Effector memory CD4-positive, alpha-beta T cell (primary cell): ENCODE results near the gene DGCR2.

Experiments used
- DNase-seq, 3 donors: peaks; one replicate each; pipeline ENCODE4 v3.0.0-alpha.2; 2020
- H3K27ac ChIP-seq: 2 replicates; pipeline ENCODE4 v1.7.0; 2013; ENCODE audit warnings: mild to moderate bottlenecking, low read length, moderate library complexity; ENCODE audit not compliant: insufficient read depth, poor library complexity, severe bottlenecking
- H3K27me3 ChIP-seq: replicated peaks from 2 replicates; pipeline ENCODE4 v1.7.0; 2013; ENCODE audit warnings: mild to moderate bottlenecking, low read length; ENCODE audit not compliant: insufficient read depth, control insufficient read depth, poor library complexity, severe bottlenecking
- H3K36me3 ChIP-seq: 2 replicates; pipeline ENCODE4 v1.7.0; 2013; ENCODE audit warnings: mild to moderate bottlenecking, low read length, moderate library complexity; ENCODE audit not compliant: control insufficient read depth, insufficient read depth
- H3K4me1 ChIP-seq: 2 replicates; pipeline ENCODE4 v1.7.0; 2013; ENCODE audit warnings: low read length, mild to moderate bottlenecking; ENCODE audit not compliant: control insufficient read depth, insufficient read depth, poor library complexity, severe bottlenecking
- H3K4me3 ChIP-seq: 2 replicates; pipeline ENCODE4 v1.7.0; 2013; ENCODE audit warnings: low read length, low read depth, mild to moderate bottlenecking; ENCODE audit not compliant: insufficient read depth, poor library complexity, severe bottlenecking
- H3K9me3 ChIP-seq: 2 replicates; pipeline ENCODE4 v1.7.0; 2013; ENCODE audit warnings: mild to moderate bottlenecking, low read length, moderate library complexity; ENCODE audit not compliant: control insufficient read depth

Gene DGCR2

DNA sequence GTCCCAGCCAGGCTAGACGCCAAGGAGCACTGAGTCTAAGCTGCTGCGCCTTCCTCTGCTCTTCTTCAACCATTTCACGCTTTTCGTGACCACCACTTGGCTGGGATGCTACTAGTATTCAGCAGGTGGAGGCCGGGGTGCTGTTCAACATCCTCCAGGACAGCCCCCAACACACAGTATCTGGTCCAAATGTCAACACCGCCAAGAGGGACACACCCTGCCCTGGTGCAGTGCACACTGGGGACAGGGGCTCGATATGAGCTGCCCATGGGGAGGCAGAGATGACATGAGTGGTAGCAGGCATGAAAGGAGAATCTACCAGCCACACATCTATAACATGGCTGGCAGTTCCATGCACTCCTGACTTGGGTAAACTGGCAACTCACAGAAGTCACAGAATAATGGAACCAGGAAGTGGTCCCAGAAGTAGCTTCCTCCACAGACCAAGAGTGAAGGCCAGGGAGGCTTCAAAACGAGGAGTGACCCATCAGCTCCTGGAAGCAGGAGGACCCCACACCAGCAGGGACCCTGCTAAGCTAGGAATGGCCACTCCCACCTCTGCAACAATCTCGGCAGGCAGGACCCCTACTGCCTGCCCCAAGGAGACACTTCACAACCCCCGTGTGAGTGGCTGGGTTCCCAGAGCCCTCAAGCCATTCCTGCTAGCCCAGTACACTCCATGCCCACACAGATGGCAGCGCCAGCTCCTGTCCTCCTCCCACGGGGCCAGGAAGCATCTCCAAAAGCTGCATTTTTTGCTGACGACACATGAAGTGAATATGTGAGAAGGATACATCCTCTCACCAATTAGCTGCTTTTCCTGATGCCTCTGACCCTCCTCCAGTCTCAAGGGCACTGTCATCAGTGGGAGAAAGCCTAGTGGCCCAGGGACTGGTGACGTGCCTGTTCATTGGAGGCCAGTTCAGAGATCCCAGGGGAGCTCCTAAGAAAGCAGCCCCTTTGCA is 78.8 kb downstream of the DGCR2 start:
- no peaks in the 10 kb centered on the region for H3K4me1 ChIP-seq
- H3K36me3 ChIP-seq: peaks cover 97% of the 10 kb centered on the region
- no peak for DNase-seq
- H3K4me3 ChIP-seq: no peak overlapping the region
- no peaks in the 10 kb centered on the region for H3K9me3 ChIP-seq
- H3K27me3 ChIP-seq: no peaks in the 10 kb centered on the region
- H3K27ac ChIP-seq: no peak overlapping the region

DNA sequence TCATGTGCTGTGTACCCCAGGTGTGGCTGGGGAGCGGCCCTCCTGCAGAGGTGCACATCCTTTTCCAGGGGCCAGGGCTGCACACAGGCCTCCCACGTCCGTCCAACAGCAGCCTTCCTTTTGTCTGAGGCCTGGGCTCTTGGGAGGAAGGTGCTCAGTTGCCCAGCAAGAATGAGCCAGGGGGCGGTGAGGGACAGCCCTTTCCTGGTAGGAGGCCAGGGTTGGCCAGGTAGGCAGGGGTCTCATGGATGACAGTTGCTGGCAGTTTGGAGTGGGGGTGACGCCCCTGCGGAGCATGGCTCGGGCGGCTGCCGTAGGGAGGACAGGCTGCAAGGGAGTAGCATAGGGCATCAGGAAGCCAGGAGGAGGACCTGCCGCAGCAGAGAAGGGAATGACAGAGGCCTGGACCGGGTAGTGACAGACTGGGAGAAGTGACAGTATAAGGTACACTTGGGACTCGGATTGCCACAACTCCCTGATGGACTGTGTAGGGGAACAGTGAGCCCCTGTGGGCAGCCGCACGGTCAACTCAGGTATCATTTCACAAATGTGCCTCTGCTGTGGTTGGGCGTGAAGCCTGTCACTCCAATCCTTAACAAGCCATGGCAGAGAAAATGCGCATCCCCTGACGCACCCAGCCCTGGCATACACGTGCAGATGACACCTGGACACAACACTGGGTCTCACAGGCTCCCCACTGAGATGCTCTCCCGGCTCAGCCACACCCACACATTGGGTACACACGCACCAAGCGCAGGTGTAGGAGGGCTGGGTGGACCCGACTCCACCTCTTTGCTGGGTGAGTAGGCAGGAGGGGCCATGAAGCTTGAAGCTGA is 79.7 kb downstream of the DGCR2 start:
- Histone ChIP-seq H3K9me3 (no peaks in the 10 kb centered on the region), H3K36me3 (peaks cover 88% of the 10 kb centered on the region), H3K27me3 (no peaks in the 10 kb centered on the region), H3K4me1 (no peaks in the 10 kb centered on the region), H3K27ac (no peak overlapping the region), H3K4me3 (no peak overlapping the region)
- no peak for DNase-seq

DNA sequence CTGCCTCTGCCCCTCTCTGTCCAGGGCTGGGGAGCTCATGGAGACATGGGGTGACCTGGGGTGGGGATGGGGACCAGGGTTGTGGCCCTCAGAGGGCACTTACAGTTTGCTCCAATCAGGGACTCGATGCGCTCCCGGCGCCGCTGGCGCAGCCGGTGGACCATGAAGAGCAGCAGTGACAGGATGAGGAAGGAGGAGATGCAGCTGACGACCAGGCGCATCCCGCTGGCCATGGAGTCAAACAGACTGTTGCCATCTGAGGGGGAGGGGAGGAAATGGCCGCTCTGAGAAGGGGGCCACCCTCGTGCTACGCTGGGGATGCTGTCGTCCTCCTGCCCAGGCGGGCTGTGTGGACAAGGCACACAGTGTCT is 80.5 kb downstream of the DGCR2 start:
- Histone ChIP-seq H3K4me3 (no peak overlapping the region), H3K9me3 (no peaks in the 10 kb centered on the region), H3K27me3 (no peaks in the 10 kb centered on the region), H3K4me1 (no peaks in the 10 kb centered on the region), H3K36me3 (peaks cover 80% of the 10 kb centered on the region), H3K27ac (no peak overlapping the region)
- no peak for DNase-seq

DNA sequence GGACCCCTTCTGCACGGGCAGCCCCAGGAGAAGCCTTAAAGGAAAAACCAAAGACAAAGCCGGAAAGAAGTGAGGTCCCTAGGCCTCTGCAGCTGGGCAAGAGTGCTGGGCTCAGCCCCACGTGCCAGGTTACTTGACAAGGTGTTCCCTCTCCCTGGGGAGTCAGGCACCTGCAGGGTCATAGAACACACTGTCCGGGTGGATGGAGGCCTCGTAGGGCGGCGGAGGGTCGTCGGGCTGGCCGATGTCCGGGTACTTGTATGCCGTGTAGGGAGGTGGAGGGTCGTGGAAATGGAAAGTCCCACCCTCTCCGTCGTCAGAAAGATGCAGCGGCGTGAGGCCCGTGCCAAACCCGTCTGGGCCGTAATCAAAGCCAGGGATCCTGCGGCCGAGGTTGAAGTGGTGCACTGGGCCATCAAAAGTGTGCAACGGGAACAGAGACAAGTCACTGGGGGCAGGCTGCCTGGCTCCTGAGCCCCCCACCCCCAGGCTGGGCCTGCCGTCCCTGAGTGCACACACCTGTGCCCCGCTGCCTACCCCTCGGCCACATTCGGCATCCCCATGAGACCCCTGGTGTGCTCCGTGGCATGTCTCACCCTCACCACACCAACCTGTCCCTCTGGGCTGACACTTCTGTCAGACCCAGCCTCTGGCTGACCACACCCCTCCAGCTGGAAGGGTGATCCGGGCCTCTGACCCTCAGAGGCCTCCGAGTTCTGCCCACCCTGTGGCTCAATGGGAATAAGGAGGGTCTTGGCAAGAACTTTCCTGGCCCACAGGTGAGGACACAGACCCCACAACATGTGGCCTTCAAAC is 81.1 kb downstream of the DGCR2 start:
- no peaks in the 10 kb centered on the region for H3K27me3 ChIP-seq
- no peak overlapping the region for H3K27ac ChIP-seq
- no peaks in the 10 kb centered on the region for H3K9me3 ChIP-seq
- H3K4me1 ChIP-seq: no peaks in the 10 kb centered on the region
- peaks cover 74% of the 10 kb centered on the region for H3K36me3 ChIP-seq
- no peak for DNase-seq
- no peak overlapping the region for H3K4me3 ChIP-seq

DNA sequence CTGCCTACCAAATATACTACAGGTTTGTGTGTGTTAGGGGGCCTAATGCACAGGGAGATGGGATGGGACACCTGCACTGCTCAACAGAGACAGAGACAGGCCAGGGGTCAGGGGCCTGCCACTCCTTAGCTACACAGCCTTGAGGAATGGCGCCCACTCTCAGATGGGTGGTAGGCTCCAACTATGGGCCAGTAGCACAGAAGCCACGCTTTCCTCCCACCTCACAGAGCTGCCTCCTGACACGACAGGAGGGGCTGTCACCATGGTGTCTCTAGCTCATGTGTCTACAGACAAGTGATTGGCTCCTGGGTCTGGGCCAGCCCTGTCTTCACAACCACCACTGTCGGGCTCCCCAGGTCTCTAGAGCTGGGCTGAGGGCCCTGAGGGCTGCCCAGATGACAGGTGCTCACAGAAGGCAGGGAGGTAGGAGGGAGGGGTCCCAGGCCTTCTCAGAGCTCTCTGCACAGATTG is 81.8 kb downstream of the DGCR2 start:
- Histone ChIP-seq H3K9me3 (no peaks in the 10 kb centered on the region), H3K27me3 (no peaks in the 10 kb centered on the region), H3K36me3 (peaks cover 68% of the 10 kb centered on the region), H3K4me3 (no peak overlapping the region), H3K4me1 (no peaks in the 10 kb centered on the region), H3K27ac (no peak overlapping the region)
- DNase-seq: no peak

DNA sequence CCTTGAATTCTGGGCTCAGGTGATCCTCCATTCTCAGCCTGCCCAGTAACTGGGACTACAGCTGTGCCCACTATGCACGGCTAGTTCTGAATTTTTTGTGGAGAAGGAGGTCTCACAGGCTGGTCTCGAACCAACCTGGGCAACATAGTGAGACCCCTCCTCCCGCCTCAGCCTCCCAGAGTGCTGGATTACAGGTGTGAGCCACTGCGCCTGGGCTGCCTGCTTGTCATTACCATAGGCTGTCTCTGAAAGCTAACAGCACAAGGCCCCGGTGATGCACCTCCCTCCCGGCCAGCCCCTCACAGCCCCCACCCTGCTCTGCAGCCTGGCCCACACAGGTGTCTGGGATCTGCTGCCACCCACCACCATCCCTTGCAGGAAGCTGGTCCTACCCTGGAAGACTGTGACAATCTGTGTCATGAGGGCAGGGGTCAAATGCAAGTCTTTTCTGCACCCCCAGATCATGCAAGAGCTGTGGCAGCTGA is 82.4 kb downstream of the DGCR2 start:
- H3K4me3 ChIP-seq: no peak overlapping the region
- peaks cover 62% of the 10 kb centered on the region for H3K36me3 ChIP-seq
- H3K27ac ChIP-seq: no peak overlapping the region
- no peaks in the 10 kb centered on the region for H3K9me3 ChIP-seq
- no peaks in the 10 kb centered on the region for H3K27me3 ChIP-seq
- no peak for DNase-seq
- H3K4me1 ChIP-seq: no peaks in the 10 kb centered on the region

DNA sequence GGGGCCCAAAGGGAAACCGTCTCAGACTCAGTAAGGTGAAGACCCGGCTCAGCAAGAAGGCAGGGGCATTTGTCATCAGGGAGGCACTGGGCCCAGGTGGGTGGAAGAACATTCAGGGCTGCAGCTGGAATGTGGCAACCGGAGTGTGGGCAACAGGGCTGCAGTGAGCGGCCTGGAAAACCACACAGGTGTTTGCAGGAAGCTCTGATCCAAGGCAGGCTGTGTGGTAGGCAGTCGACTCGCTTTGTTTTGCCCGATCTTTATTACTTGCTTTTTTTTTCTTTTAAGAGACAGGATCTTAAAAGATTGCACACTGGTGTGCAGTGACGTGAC is 82.8 kb downstream of the DGCR2 start:
- H3K27me3 ChIP-seq: no peaks in the 10 kb centered on the region
- H3K4me3 ChIP-seq: no peak overlapping the region
- H3K9me3 ChIP-seq: no peaks in the 10 kb centered on the region
- no peaks in the 10 kb centered on the region for H3K4me1 ChIP-seq
- DNase-seq: no peak
- H3K36me3 ChIP-seq: peaks cover 58% of the 10 kb centered on the region
- no peak overlapping the region for H3K27ac ChIP-seq

DNA sequence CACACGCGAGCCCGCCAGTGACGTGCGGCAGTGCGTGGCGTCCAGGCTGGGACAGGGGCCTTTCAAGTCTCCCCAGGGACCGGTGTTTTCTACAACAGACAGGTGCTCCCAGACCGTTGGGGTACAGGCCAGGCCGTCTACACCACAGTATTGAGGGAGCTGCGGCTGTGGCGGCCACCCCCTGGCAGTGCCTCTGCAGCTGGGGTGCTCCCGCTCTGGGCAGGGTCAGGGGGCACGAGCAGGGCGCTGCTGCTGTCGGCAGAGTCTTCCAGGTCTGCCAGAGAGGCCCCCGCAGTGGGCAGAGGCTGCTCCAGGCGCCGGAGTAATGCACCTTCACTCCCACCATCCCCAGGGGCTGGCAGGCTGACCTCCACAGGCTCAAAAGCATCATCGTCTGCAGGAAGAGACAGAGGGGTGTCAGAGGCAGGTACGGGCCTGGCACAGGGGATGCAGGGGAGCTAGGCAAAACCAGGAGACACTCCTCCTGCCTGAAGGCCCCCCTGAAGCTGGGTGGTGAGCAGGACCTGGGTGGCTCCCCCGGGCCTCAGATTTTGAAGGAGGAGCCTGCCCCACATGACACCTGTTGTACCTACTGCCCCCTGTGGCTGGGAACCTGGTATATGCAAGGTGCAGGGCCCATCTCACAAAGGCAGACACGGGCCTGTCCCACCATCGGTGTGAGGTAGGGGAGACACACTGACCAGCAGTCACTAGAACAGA is 83.3 kb downstream of the DGCR2 start:
- H3K4me3 ChIP-seq: no peak overlapping the region
- peaks cover 52% of the 10 kb centered on the region for H3K36me3 ChIP-seq
- H3K9me3 ChIP-seq: no peaks in the 10 kb centered on the region
- H3K4me1 ChIP-seq: no peaks in the 10 kb centered on the region
- H3K27ac ChIP-seq: no peak overlapping the region
- H3K27me3 ChIP-seq: no peaks in the 10 kb centered on the region
- DNase-seq: no peak

DNA sequence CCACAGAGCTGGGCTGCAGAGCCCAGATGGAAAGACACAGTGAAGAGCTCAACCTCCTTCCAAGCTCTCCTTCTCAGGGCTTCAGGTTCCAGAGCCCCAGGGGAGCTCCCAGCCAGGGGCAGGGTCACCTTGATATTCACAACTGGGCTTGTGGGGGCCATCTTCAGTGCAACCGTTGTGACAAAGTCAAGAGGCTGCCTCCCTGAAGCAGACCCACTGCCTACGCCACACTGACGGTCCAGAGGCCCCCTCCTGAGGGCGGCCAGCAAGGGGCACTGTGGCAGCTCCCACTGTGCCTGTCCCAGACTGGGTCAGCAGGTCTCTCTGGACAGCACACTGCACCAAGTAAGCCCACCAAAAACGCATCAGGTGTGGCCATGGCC is 84.1 kb downstream of the DGCR2 start:
- Histone ChIP-seq H3K9me3 (no peaks in the 10 kb centered on the region), H3K27me3 (no peaks in the 10 kb centered on the region)

More for the DNA sequence above, 84.1 kb downstream of the DGCR2 start:
- no peak overlapping the region for H3K27ac ChIP-seq
- no peak overlapping the region for H3K4me3 ChIP-seq
- H3K4me1 ChIP-seq: no peaks in the 10 kb centered on the region
- peaks cover 46% of the 10 kb centered on the region for H3K36me3 ChIP-seq
- no peak for DNase-seq
